Measurements from ENCODE around the gene SFT2D3.

Gene SFT2D3

DNA sequence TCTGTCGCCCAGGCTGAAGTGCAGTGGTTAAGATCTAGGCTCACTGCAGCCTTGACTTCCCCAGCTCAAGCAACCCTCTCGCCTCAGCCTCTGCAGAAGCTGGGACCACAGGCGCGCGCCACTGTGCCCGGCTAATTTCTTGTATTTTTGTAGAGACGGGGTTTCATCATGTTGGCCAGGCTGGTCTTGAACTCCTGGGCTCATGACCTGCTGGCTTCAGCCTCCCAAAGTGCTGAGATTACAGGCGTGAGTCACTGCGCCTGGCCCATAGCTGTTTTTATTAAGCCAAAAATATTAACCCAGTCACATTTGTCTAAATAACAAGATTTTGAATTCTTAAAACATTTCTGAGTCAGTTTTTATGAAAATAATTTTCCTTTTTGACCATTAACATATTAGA is 6.3 kb upstream of the SFT2D3 start:
- TF ChIP-seq CTCF (conservative IDR thresholded peaks at IDR 0.05; ENCODE audit: low read depth, low read length), result no peak
- no peak overlapping the region for H3K4me3 ChIP-seq (ENCODE audit: low read depth, low read length)
- DNase-seq (ENCODE audit: low read depth), result no peak

GRCh38 chr2:127695491-127696472 is 5.5 kb upstream of the SFT2D3 start:
- H3K4me3 ChIP-seq (ENCODE audit: low read depth, low read length), result peak overlapping the region; percentile 41
- peak; percentile 50 for DNase-seq (ENCODE audit: low read depth)
- TF ChIP-seq CTCF (conservative IDR thresholded peaks at IDR 0.05; ENCODE audit: low read depth, low read length), result peak; percentile 54

- no peak for TF ChIP-seq CTCF (conservative IDR thresholded peaks at IDR 0.05; ENCODE audit: low read depth, low read length)
- DNase-seq (ENCODE audit: low read depth), result no peak
- no peak overlapping the region for H3K4me3 ChIP-seq (ENCODE audit: low read depth, low read length)
These were observed 3.7 kb upstream of the SFT2D3 start for GRCh38 chr2:127697482-127698180.

DNA sequence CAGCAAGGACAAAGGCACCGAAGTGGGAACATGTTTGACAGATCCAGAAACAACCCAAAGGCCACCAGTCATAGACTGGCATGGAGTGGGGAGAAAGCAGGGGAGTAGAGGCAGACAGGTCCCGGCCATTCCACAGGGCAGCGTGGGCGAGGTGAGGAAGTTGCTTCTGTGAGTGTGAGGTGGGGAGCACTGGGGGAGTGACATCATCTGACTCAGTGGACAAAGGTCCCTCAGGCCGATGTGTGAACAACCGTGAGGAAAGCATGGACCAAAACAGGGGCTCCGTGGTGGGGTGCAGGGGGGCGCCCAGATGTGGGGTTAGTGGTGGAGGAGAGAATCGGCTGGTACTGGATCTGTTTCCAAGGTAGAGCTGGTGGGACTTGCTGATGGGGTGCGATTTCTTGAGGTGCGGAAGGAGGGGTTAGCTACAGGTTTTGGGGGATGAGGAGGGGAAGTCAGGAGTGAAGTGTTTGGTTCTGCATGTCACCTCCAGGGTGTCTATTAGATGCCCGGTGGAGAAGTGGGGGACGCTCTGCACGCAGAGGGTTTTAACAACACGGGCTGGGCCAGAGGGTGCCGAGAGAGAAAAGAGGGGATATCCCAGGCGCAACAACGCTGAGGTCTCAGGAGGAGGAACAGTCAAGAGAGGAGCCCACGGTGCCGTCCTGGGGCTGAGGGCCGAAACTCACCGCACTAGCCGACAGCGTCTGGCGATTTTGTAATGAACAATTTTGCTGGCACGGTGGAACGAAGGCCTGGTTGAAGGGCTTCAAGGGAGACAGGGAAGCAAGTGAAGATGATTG is 2.5 kb upstream of the SFT2D3 start:
- no peak overlapping the region for H3K4me3 ChIP-seq (ENCODE audit: low read depth, low read length)
- no peak for TF ChIP-seq CTCF (conservative IDR thresholded peaks at IDR 0.05; ENCODE audit: low read depth, low read length)
- no peak for DNase-seq (ENCODE audit: low read depth)

- no peak for TF ChIP-seq CTCF (conservative IDR thresholded peaks at IDR 0.05; ENCODE audit: low read depth, low read length)
- no peak for DNase-seq (ENCODE audit: low read depth)
These were observed 637 bp upstream of the SFT2D3 start for GRCh38 chr2:127700527-127701192.

DNA sequence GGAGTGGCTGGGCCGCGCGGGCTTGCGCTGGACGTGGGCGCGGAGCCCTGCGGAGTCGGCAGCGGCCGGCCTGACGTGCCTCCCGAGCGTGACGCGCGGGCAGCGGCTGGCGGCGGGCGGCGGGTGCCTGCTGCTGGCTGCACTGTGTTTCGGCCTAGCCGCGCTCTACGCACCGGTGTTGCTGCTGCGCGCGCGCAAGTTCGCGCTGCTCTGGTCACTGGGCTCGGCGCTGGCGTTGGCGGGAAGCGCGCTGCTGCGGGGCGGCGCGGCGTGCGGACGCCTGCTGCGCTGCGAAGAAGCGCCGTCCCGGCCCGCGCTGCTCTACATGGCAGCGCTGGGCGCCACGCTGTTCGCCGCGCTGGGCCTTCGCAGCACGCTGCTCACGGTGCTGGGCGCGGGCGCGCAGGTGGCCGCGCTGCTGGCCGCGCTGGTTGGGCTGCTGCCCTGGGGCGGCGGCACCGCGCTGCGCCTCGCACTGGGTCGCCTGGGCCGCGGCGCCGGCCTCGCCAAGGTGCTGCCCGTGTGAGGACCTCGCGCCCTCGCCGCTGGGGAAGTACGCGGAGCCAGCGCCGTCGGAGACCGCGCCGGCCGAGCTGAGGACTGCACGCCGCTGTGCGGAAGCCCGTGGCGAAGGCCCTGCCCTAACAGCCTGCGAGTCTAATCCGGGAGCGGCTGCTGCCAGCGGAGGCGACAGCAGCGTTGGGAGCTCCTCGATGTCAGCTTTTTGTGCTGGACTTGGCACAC is 526 bp downstream of the SFT2D3 start:
- DNase-seq (ENCODE audit: low read depth), result peak; percentile 80
- TF ChIP-seq CTCF (conservative IDR thresholded peaks at IDR 0.05; ENCODE audit: low read depth, low read length), result peak; percentile 25
- peak overlapping the region; percentile 72 for H3K4me3 ChIP-seq (ENCODE audit: low read depth, low read length)

More at GRCh38 chr2:127700527-127701192, 637 bp upstream of the SFT2D3 start:
- H3K4me3 ChIP-seq (ENCODE audit: low read depth, low read length), result peak overlapping the region; percentile 72

All from choroid plexus epithelial cell (primary cell).